ENCODE data around the gene LMO2. TPM values are rescaled to one million over a fixed set of nuclear protein-coding genes. Genes with fewer than 3 reads are reported as not detected.

The LMO2 gene
- total RNA-seq, 4 donors from 2014 or later, result 10.4 to 23.9 (median 19.6) TPM

DNA sequence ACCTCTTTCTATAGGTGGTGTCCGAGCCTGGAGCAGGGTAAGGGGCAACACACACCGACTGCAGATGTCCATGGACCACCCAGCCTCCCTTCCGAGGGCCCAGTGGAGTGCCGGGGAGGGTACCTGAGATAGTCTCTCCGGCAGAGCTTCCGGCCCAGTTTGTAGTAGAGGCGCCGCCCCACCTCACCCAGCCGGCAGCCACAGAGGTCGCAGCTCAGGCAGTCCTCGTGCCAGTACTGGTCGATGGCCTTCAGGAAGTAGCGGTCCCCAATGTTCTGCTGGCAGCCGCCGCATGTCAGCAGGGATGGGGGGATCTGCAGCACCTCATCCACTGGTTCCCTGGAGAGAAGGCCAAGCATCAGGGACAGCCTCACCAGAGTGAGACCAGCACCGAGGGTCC is 27.4 kb downstream of the LMO2 start:
- TF ChIP-seq, protein P1, sequence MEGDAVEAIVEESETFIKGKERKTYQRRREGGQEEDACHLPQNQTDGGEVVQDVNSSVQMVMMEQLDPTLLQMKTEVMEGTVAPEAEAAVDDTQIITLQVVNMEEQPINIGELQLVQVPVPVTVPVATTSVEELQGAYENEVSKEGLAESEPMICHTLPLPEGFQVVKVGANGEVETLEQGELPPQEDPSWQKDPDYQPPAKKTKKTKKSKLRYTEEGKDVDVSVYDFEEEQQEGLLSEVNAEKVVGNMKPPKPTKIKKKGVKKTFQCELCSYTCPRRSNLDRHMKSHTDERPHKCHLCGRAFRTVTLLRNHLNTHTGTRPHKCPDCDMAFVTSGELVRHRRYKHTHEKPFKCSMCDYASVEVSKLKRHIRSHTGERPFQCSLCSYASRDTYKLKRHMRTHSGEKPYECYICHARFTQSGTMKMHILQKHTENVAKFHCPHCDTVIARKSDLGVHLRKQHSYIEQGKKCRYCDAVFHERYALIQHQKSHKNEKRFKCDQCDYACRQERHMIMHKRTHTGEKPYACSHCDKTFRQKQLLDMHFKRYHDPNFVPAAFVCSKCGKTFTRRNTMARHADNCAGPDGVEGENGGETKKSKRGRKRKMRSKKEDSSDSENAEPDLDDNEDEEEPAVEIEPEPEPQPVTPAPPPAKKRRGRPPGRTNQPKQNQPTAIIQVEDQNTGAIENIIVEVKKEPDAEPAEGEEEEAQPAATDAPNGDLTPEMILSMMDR (IDR thresholded peaks at IDR 0.05; ENCODE audit: low read depth), result no peak

DNA sequence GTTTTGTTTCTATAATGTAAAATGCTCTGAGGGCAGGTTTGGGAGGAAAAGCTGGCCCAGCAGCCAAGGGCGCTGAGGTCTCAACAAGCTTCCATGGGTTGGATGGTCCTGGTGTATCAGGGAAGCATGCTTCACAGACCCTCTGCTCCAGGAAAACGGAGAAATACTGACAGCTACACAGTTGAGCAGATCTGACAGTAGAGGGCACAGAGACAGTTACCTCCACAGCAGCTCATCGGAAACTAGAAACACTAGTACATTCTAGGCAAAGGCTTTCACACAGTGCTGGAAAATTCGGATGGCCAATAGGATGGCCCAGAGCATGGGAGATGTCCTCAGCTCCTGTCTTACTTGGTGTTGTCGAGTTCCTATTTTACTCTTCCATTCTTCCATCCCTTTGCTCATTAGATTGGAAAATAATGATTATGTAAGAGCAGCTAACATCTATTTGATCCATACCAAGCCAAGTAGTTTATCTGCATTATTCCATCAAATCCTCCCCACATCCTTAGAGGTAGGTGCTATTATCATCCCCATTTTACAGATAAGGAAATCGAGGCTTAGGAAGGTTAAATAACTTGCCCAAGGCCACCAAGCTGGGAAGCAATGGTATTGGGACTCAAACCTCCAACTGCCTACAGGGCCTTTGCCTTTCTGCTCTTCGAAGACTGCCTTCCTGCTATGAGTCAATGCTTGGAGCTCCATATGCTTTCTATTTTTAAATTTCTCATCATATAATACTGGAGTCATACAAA is 28.3 kb downstream of the LMO2 start:
- TF ChIP-seq, protein P1 (IDR thresholded peaks at IDR 0.05; ENCODE audit: low read depth), result no peak

GRCh38 chr11:33861941-33862589 is 29.8 kb downstream of the LMO2 start:
- TF ChIP-seq, protein P1 (IDR thresholded peaks at IDR 0.05; ENCODE audit: low read depth), result no peak

- TF ChIP-seq, protein P1 (IDR thresholded peaks at IDR 0.05; ENCODE audit: low read depth), result no peak
These were observed 30.5 kb downstream of the LMO2 start for GRCh38 chr11:33861386-33861785.

GRCh38 chr11:33860926-33861325 is 30.9 kb downstream of the LMO2 start:
- TF ChIP-seq, protein P1 (IDR thresholded peaks at IDR 0.05; ENCODE audit: low read depth), result no peak

GRCh38 chr11:33859306-33859705 is 32.6 kb downstream of the LMO2 start:
- TF ChIP-seq, protein P1 (IDR thresholded peaks at IDR 0.05; ENCODE audit: low read depth), result no peak

GRCh38 chr11:33857933-33858371 is 33.9 kb downstream of the LMO2 start:
- TF ChIP-seq, protein P1 (IDR thresholded peaks at IDR 0.05; ENCODE audit: low read depth), result no peak

Data from subcutaneous adipose tissue (tissue), 4 donors.